BE2C (cell line): ENCODE data around the gene SLC25A13.

Source experiments
- DNase-seq: peaks from one replicate; pipeline ENCODE4 v3.0.0-alpha.2; 2020
- H3K27me3 ChIP-seq: fragments of 250-450 bp; sonication (Bioruptor Pico); 2 replicates; pipeline ENCODE4 v1.5.1; 2020; ENCODE audit warnings: mild to moderate bottlenecking
- H3K36me3 ChIP-seq: fragments of 250-450 bp; sonication (Bioruptor Pico); 2 replicates; pipeline ENCODE4 v1.5.1; 2020; ENCODE audit warnings: mild to moderate bottlenecking
- H3K4me1 ChIP-seq: fragments of 250-450 bp; sonication (Bioruptor Pico); 2 replicates; pipeline ENCODE4 v1.5.1; 2020
- H3K4me3 ChIP-seq: 2 replicates; pipeline ENCODE4 v1.5.1; 2011; ENCODE audit warnings: low read depth, low read length
- H3K9me3 ChIP-seq: fragments of 250-450 bp; sonication (Bioruptor Pico); 2 replicates; pipeline ENCODE4 v1.5.1; 2020
- TF ChIP-seq, protein P1 (sequence below): IDR thresholded peaks from 2 replicates; pipeline ENCODE4 v1.5.1; 2012; ENCODE audit warnings: mild to moderate bottlenecking, low read depth, low read length

The SLC25A13 gene

GRCh38 chr7:96090756-96091155 lies 231.1 kb downstream of the SLC25A13 start:
- H3K4me1 ChIP-seq, result no peaks in the 10 kb centered on the region
- H3K27me3 ChIP-seq, result no peaks in the 10 kb centered on the region
- no peaks in the 10 kb centered on the region for H3K36me3 ChIP-seq
- TF ChIP-seq, protein P1, sequence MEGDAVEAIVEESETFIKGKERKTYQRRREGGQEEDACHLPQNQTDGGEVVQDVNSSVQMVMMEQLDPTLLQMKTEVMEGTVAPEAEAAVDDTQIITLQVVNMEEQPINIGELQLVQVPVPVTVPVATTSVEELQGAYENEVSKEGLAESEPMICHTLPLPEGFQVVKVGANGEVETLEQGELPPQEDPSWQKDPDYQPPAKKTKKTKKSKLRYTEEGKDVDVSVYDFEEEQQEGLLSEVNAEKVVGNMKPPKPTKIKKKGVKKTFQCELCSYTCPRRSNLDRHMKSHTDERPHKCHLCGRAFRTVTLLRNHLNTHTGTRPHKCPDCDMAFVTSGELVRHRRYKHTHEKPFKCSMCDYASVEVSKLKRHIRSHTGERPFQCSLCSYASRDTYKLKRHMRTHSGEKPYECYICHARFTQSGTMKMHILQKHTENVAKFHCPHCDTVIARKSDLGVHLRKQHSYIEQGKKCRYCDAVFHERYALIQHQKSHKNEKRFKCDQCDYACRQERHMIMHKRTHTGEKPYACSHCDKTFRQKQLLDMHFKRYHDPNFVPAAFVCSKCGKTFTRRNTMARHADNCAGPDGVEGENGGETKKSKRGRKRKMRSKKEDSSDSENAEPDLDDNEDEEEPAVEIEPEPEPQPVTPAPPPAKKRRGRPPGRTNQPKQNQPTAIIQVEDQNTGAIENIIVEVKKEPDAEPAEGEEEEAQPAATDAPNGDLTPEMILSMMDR, result no peak
- no peaks in the 10 kb centered on the region; the same call in 1 of the 2 replicates for H3K9me3 ChIP-seq
- no peak for DNase-seq
- H3K4me3 ChIP-seq, result no peak overlapping the region

DNA sequence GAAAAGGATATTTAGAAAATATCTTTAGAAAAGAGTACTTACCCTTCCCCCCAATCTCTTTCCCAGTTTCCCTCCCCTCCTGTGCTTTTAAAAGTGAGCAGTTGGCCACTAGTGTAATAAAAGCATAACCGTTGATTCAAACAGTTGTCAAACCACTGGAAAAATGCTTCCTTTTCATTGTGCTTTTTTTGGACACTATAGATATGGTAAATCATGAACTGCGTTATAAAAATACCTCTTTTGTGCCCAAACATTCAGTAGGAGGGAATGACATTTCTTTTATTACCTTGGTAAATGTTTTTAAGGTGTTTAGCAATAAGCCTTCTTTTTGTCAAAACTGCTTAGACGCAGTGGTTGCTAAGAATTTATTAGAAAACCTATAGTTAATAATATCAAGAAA lies 232.4 kb downstream of the SLC25A13 start:
- Histone ChIP-seq H3K27me3 (no peaks in the 10 kb centered on the region), H3K36me3 (no peaks in the 10 kb centered on the region), H3K9me3 (no peaks in the 10 kb centered on the region; the same call in 1 of the 2 replicates), H3K4me1 (no peaks in the 10 kb centered on the region), H3K4me3 (no peak overlapping the region)
- no peak for DNase-seq
- TF ChIP-seq, protein P1, result no peak

DNA sequence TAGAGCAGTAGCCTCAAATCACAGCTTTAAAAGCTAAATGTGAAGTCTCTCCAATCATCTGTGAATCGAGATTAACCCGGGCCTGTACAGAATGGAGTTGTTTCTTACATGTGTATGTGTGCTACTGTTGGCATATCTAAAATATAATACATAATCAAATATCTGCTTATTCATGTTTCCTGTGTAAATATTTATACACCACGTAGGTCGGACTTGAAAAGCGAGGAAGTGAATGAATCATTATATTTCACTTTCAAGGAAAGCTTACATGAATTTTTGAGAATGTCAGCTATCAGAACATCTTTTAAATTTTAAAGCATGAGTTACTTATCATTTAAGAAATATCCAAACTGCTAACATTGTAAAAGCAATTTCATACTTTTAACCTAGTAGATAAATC lies 233.3 kb downstream of the SLC25A13 start:
- TF ChIP-seq, protein P1, result no peak
- DNase-seq, result no peak

DNA sequence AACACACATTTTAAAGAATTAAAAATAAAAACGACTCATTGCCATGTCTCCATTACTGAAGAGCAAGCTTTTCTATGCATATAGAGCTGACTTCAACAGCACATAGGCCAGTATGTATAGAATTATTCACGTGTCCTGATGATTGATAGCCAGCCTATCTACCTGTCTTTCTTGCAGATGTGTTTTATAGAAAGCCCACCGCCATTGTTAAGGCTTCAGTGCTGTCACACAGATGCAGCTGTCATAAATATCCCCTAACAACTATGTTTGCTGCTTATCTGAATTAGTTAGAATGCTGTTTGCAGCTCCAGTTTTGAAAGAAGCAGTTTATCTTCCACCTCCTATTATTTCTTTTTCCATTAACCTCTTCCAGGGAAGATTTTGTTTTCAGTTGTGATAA lies 235.9 kb downstream of the SLC25A13 start:
- TF ChIP-seq, protein P1, result no peak
- no peak for DNase-seq
- H3K9me3 ChIP-seq, result no peaks in the 10 kb centered on the region; the same call in 1 of the 2 replicates
- H3K36me3 ChIP-seq, result no peaks in the 10 kb centered on the region
- H3K4me3 ChIP-seq, result no peak overlapping the region
- no peaks in the 10 kb centered on the region for H3K27me3 ChIP-seq
- H3K4me1 ChIP-seq, result no peaks in the 10 kb centered on the region

More for the DNA sequence above, 233.3 kb downstream of the SLC25A13 start:
- Histone ChIP-seq H3K9me3 (no peaks in the 10 kb centered on the region; the same call in 1 of the 2 replicates), H3K4me1 (no peaks in the 10 kb centered on the region), H3K4me3 (no peak overlapping the region), H3K27me3 (no peaks in the 10 kb centered on the region), H3K36me3 (no peaks in the 10 kb centered on the region)

- no peaks in the 10 kb centered on the region for H3K4me1 ChIP-seq
- no peak overlapping the region for H3K4me3 ChIP-seq
- H3K36me3 ChIP-seq, result no peaks in the 10 kb centered on the region
- H3K9me3 ChIP-seq, result no peaks in the 10 kb centered on the region; the same call in 1 of the 2 replicates
- DNase-seq, result no peak
- TF ChIP-seq, protein P1, result no peak
- H3K27me3 ChIP-seq, result no peaks in the 10 kb centered on the region
Observed at GRCh38 chr7:96084881-96085553, 236.9 kb downstream of the SLC25A13 start.

GRCh38 chr7:96080027-96080426 lies 241.9 kb downstream of the SLC25A13 start:
- Histone ChIP-seq H3K36me3 (no peaks in the 10 kb centered on the region), H3K9me3 (no peaks in the 10 kb centered on the region), H3K4me3 (no peak overlapping the region), H3K4me1 (no peaks in the 10 kb centered on the region), H3K27me3 (no peaks in the 10 kb centered on the region; the same call in 1 of the 2 replicates)
- DNase-seq, result no peak
- TF ChIP-seq, protein P1, result no peak
